GM19099 (cell line): Measurements from ENCODE around the gene P2RY12.

Experiments used
- POLR2A ChIP-seq: IDR thresholded peaks from 3 replicates; pipeline ENCODE4 v1.6.1; 2011; ENCODE audit warnings: low read depth; ENCODE audit not compliant: insufficient read length; ENCODE audit errors: extremely low read depth

P2RY12 gene

DNA sequence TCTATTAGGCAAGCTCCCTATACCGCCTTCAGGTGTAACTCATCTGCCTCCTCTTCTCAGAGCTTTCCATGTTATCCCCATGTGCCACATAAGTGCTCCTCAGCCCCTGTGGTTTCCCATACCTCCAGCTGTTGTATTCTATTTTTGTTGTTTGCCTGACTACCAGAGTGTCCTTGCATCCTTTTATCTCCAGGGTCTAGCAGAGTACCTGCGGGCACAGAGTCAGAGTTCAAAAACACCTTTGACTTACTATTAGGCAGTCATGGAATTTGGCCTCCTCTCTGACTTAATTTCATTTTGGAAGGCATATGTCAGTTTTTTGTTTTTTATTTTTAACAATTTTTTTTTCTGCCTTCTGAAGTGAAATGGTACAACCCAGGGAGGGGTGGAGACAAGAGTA lies 75.0 kb downstream of the P2RY12 start:
- no peak for TF ChIP-seq POLR2A

DNA sequence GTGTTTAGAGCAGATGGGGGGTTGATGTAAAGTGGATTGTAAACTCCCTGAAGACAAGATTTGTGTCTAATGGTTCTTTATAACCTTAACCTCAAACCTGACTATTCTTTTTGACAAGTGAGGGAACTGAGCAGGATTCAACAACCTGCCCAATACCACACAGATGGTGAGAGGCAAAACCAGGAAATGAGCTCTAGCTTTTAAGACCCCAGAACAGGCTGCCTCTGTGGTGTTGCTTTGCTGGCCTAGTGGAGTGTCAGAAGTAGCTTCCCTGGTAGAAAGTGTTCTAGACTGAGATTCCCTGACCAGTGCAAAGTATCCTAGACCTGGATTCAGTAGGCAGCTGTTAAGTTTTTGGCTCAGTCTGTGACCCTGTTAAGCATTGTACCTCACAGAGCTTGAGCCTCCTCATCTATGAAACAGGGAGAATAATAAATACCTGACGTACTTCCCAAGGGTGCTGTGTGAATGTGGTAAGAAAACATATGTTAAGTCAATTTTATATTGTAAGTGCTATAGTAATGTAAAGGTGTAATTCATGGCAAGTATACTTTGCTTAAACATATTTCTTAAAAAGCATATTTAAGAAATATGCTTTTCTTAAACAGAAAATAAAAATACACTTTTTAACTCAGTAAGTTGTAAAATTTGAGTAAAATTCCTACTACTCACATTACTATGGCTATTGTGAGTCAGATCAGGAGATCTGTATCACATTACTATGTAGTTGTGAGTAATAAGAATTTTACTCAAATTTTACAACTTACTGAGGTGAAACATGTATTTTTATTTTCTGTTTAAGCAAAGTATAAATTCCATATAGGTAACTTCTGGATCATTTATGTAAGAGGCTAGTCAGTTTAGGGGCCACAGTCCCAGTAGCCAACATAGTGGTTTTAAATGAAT lies 76.7 kb downstream of the P2RY12 start:
- TF ChIP-seq POLR2A: no peak

DNA sequence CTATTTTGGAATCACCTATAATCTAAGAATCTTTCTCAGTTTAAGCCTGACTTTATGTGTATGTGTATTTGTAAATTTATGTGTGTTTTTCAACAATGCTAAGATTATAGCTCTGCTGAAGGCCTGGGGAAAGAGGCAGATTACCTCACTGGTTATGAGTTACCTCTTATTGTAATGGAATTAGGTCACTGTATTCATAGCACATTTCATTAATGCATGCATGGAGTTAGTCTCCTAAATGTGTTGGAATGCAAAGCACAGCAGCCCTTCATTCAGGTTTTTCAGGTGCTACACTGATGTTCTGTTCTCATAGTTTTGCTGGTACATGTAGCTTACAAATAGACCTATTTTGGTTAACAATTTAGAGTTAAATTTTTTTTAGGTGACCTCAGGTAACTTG lies 77.4 kb downstream of the P2RY12 start:
- no peak for TF ChIP-seq POLR2A

DNA sequence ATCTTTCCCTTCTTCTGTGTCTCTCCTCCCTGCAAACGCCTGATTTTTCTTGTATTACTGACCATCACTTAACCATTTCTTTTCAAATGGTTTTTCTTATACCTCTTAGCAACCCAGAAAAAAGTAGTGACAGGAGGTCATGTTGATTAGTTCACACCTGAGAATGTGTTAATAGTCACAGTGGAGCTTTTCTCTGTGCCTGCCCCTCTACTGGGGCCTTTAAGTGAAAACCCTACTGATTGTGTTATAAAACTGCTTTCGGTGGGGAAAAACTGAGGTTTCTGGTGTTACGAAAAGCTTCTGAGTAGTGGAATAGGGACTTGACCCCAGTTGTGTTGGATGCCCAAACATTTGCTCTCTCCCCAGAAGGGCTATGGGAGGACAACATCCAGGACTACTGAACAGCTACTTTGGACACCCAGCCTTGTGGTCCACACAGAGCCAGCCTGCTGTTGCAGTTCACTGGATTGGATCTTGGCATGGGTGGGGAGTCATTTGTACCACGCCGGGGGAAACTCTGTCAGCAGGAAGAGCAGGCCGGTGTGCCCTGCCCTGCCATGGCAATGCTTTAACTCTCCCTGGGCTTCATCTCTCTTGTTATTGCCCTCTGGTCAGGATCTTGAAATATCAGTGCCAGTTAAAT lies 78.3 kb downstream of the P2RY12 start:
- no peak for TF ChIP-seq POLR2A

DNA sequence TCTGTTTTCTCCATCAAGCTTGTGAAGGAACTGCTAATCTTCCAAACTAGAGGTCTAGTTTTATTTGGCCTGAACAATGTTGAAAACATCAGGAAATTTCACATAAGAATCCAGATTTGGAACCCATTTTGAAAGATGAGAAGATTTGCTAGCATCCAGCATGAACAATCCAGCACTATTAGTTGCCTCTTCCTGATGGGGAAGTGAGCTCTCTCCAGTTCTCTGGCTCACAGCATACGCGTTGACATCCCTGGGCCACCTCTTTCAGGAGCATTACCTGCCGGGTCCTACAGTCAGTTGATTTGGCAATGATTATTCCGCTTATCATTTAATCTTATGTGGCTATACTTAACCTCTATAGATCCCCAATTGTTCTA lies 78.8 kb downstream of the P2RY12 start:
- TF ChIP-seq POLR2A: no peak

DNA sequence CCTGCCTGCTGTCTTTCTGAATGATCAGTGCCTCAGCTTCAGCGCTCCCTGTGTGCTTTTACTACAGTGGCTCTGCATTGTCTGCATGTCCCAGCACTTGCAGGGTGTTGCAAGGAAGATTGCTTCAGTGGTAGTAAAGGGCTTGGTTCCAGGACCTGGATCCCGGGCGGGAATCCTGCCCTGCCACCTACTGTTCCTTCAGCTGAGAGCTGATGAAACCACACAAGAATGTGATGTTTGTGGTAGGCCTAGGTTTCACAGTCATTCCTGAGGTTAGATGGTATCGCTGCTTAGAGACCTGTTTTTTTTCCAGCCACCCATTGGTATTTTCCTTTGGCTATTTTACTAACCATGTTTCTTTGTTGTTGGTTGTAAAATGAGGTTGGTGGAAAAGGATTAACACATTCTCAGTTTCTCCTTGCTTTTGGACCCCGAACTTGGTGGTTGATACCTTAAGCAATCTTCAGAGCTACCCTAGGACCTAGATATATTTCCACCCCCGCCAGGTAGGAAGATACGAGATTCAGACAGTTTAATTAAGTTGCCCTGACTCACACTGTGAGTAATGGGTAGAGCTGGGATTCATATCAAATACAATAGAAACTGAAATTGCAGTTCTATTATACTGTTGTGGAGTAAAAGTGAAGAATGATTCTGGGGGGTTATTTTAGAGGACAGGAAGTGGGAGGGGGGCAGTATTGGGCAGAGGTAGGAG lies 79.3 kb downstream of the P2RY12 start:
- TF ChIP-seq POLR2A: no peak

DNA sequence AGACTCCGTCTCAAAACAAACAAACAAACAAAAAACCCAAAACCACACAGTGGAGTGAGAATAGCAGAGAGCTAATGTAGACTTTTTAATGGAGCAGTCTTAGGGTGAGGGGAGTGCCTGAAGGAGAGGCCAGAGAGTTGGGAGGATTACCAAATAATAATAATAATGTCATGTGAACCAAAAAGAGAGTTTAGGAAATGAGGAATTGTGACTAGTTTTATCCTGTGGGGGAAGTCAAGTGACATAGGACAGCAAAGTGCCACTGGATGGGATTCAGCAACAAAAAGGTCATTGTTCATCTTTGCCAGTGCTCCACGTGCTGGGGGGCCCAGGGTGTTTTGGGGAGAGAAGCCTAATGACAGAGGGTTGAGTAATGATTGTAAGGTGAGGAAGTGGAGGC lies 80.8 kb downstream of the P2RY12 start:
- TF ChIP-seq POLR2A: no peak

DNA sequence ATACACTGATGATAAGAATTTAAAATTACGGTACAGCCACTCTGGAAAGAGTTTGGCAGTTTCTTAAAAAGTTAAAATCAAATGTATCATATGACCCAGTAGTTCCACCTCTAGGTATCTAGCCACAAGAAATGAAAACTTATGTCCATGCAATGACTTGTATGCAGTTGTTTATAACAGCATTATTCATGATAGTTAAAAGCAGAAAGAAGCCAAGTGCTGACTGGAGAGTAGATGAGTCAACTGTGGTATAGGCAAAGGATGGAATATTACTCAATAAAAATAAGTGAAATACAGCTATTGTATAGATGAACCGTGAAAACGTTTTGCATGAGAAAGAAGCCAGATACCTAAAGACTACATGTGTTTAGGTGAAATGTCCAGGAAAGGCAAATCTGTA lies 82.8 kb downstream of the P2RY12 start:
- TF ChIP-seq POLR2A: no peak

DNA sequence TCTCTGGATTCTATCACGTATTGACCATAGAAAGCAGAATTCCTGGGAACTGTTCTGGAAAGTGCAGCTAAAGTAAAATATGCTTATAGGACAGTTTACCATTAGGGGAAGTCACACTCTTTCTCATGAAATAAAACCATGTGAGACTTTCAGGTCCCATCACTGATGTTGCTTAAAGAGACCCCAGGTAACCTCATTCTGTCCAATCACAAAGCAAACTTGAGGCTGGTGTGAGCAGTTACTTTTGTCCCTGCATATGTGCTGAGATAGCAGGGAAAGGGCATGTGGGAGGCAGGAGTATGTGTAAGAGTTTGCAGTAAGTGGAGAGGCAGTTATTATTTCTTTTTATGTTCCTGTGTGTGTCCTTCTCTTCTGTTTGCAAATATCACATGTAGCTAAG lies 84.0 kb downstream of the P2RY12 start:
- TF ChIP-seq POLR2A: no peak

DNA sequence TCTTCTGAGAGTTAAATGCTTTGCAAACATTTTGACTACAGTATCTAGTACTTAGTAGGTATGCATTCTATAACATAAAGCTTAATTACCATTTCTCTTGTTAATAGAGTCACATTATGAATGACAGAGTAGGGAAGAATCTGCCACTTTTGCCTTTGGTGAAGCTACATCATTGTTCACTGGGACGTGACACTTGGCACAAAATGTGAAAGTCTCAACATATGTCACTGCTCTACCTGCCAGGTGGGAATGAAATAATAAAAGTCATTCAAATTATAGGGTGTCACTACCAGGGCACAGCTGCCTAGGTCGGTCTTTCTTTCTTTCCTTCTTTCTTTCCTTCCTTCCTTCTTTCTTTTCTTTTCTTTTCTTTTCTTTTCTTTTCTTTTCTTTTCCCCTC lies 85.5 kb downstream of the P2RY12 start:
- no peak for TF ChIP-seq POLR2A

DNA sequence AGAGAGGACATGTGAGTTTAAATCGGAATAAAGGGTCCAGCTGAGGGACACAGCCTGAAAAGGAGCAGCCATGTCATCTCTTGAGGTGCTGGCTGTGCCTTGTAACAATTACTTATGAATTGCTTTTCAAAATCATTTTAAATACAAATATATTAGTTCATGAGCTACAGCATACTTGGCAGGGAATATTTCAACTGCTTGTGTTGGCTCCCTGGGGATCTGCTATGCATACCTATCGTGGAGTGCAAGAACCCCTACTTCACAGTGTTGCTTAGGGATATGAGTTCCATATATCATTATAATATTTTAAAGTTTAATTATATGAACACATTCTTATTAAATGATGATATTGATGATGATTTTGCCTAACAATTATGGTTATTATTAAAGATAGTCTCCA lies 87.1 kb downstream of the P2RY12 start:
- TF ChIP-seq POLR2A: no peak

DNA sequence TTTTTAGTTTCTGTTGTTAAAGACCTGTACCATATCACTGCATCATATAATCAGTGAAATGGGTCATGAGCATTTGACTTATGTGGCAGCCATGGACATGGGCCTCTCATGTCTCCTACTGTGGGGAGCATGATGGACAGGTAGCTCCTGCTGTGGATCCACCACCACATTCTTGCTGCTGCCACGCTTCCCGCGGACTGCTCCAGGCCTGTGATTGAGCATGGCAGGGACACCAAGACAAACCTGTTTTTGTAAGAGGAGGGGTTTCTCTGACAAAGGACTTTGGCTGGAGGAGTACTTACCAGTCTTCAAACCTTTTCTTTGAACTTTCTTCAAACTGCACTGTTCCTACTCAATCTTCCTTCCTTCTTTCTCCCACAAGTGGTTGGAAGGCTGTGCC lies 88.3 kb downstream of the P2RY12 start:
- no peak for TF ChIP-seq POLR2A

DNA sequence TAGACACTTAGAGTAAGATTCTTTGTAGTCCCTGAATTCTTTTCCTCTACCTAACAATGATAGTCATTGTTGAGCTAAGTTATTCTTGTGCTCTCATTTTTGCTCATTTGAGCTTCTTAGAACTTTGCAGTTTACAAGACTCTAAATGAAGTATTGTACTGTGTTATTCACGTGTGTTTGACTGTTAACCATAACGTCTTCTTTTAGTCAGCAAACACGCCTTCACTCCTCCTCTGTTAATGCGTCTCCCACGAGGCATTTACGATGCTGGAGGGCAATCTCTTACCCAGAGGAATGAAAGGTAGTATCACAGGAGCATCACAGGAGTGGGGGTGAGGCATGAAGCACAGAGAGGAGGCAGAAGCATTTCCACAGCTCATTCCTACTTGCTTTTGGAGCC lies 91.4 kb downstream of the P2RY12 start:
- TF ChIP-seq POLR2A: no peak

DNA sequence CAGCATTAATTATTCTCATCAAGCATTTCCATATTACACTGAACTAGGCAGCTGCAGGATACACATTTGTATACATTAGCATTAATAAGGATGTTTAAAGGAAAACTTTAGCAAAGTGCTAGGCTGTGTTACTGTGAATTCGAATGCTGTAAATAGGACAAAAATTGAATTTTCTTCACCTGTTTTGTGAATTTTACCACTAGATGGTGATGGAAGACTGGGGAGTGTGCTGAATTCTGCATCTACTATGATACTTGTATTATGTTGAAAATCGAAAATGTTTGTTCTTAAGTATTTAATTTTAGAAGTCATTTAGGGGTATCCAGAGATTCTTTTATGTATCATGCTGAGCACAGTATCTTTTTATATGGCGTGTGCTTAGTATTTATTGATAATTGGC lies 93.9 kb downstream of the P2RY12 start:
- TF ChIP-seq POLR2A: no peak

DNA sequence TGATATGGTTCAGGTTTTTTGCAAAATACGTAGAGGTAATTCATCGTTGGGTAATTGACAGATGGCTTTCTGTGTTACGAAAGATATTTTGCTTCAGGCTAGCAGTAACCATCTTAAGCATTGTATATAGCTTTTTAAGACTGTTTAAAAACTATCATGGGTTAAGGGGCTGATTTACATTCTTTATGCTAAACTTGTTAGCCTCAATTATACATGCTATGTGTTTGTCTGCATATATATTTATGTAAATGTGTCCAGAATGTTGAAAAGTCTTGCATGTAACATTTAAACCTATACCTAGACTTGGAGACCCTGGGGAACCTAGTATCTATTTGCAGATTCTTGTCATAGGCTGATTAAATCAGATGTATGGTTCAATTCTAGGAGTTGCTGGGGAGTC lies 95.1 kb downstream of the P2RY12 start:
- no peak for TF ChIP-seq POLR2A
